HepG2 (cell line): Measurements from ENCODE around the gene OST4.
"Not testable (repeated sequence)": the region's sequence is repeated elsewhere in the genome, so short reads cannot be mapped to it uniquely, and the experiment has no call there.

Experiments
- CHCHD3 ChIP-seq: sonication (generic); formaldehyde crosslinking; IDR thresholded peaks from 2 replicates; pipeline ENCODE4 v1.8.0; 2022; ENCODE audit warnings: mild to moderate bottlenecking, missing genetic modification reagents, moderate library complexity
- CTCF ChIP-seq: sonication (generic); formaldehyde crosslinking; IDR thresholded peaks from 2 replicates; pipeline ENCODE4 v1.5.0; 2020; ENCODE audit warnings: mild to moderate bottlenecking, missing genetic modification reagents, moderate library complexity
- EZH2 ChIP-seq: conservative IDR thresholded peaks from 2 replicates; pipeline ENCODE4 v1.6.1; 2012; ENCODE audit warnings: mild to moderate bottlenecking, low read depth, low read length, moderate library complexity
- FOXM1 ChIP-seq: sonication (generic); formaldehyde crosslinking; IDR thresholded peaks from 2 replicates; pipeline ENCODE4 v1.5.0; 2020; ENCODE audit warnings: missing genetic modification reagents
- KMT2B ChIP-seq: IDR thresholded peaks from 2 replicates; pipeline ENCODE4 v1.6.1; 2016; ENCODE audit warnings: missing genetic modification reagents, missing compliant biosample characterization
- MXI1 ChIP-seq: IDR thresholded peaks from 3 replicates; pipeline ENCODE4 v1.6.1; 2012; ENCODE audit warnings: low read depth, low read length, inconsistent platforms, borderline replicate concordance
- PHF20 ChIP-seq: sonication (generic); formaldehyde crosslinking; IDR thresholded peaks from 2 replicates; pipeline ENCODE4 v1.5.0; 2020; ENCODE audit warnings: mild to moderate bottlenecking, missing genetic modification reagents
- RFX3 ChIP-seq: IDR thresholded peaks from 2 replicates; pipeline ENCODE4 v1.6.1; 2016; ENCODE audit warnings: missing biosample characterization, missing genetic modification reagents
- SIN3A ChIP-seq: IDR thresholded peaks from 2 replicates; pipeline ENCODE4 v1.6.1; 2011; ENCODE audit warnings: low read depth, mild to moderate bottlenecking, control low read depth, low read length, borderline replicate concordance
- STAG1 ChIP-seq: sonication (generic); formaldehyde crosslinking; IDR thresholded peaks from 2 replicates; pipeline ENCODE4 v1.4.0; 2020; ENCODE audit warnings: missing genetic modification reagents
- ZBTB33 ChIP-seq: sonication (generic); formaldehyde crosslinking; IDR thresholded peaks from 2 replicates; pipeline ENCODE4 v1.4.0; 2020; ENCODE audit warnings: missing genetic modification reagents
- ZNF350 ChIP-seq: sonication (generic); formaldehyde crosslinking; IDR thresholded peaks from 2 replicates; pipeline ENCODE4 v1.4.0; 2020; ENCODE audit warnings: mild to moderate bottlenecking, low read depth, missing genetic modification reagents, borderline replicate concordance

DNA sequence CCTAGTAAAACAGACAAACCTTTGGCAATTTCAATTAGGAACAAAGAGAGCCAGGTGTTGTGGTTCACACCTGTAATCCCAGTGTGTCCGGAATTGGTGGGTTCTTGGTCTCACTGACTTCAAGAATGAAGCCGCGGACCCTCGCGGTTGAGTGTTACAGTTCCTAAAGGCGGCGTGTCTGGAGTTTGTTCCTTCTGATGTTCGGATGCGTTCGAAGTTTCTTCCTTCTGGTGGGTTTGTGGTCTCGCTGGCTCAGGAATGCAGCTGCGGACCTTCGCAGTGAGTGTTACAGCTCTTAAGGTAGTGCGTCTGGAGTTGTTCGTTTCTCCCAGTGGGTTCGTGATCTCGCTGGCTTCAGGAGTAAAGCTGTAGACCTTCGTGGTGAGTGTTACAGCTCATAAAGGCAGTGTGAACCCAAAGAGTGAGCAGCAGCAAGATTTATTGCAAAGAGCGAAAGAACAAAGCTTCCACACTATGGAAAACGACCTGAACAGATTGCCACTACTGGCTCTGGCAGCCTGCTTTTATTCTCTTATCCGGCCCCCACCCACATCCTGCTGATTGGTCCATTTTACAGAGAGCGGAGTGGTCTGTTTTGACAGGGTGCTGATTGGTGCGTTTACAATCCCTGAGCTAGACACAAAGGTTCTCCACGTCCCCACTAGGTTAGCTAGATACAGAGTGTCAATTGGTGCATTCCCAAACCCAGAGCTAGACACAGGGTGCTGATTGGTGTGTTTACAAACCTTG, 39.3 kb upstream of the OST4 start:
- TF ChIP-seq CTCF (CRISPR knock-in tag); MXI1; PHF20; SIN3A; STAG1 (CRISPR knock-in tag); FOXM1; ZBTB33 (CRISPR knock-in tag); ZNF350 (CRISPR knock-in tag); CHCHD3; KMT2B (CRISPR knock-in tag); RFX3 (CRISPR knock-in tag); EZH2: not testable (repeated sequence)
